NK-92 treated with Interleukin-12 subunit alpha and Interleukin-12 subunit beta, amount 100 ng/mL, for 24 hours (cell line): ENCODE measurements around the gene PNMA8C.
"Not testable (repeated sequence)": the region's sequence is repeated elsewhere in the genome, so short reads cannot be mapped to it uniquely, and the experiment has no call there.

ENCODE experiments used
- DNase-seq: peaks from one replicate; lab custom pipeline; 2025; lab: John Stamatoyannopoulos, UW

The PNMA8C gene

DNA sequence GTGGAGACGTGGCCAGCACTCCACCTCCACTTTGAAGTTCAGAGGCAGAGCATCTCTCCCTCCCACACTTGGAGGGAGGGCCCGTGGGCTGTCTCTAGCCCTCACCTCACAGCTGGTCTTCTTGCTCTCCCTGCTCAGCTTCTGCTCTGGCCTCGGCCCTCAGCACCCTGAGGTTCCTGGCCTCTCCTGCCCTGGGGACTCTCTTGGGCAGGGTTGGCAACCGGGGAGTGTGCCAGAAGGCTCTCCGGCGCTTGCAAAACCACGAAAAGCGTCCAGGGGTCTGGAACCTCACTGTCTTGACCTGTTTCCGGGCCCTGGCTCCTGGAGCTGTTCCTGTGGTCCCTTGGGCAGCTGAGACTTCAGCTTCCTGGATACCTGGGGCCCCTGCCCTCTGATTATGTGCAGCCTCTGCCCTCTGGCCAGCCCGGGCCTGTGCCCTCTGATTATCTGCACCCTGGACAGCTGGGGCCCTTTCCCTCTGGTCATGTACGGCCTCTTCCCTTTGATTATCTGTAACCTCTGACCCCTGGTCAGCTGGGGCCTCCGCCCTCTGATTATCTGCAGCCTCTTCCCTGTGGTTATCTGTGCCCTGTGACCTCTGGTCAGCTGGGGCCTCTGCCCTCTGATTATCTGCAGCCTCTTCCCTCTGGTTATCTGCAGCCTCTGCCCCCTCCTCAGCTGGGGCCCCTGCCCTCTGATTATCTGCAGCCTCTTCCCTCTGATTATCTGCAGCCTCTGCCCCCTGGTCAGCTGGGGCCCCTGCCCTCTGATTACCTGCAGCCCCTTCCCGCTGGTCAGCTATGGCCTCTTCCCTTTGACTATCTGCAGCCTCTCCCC is 17.4 kb downstream of the PNMA8C start:
- no peak for DNase-seq

DNA sequence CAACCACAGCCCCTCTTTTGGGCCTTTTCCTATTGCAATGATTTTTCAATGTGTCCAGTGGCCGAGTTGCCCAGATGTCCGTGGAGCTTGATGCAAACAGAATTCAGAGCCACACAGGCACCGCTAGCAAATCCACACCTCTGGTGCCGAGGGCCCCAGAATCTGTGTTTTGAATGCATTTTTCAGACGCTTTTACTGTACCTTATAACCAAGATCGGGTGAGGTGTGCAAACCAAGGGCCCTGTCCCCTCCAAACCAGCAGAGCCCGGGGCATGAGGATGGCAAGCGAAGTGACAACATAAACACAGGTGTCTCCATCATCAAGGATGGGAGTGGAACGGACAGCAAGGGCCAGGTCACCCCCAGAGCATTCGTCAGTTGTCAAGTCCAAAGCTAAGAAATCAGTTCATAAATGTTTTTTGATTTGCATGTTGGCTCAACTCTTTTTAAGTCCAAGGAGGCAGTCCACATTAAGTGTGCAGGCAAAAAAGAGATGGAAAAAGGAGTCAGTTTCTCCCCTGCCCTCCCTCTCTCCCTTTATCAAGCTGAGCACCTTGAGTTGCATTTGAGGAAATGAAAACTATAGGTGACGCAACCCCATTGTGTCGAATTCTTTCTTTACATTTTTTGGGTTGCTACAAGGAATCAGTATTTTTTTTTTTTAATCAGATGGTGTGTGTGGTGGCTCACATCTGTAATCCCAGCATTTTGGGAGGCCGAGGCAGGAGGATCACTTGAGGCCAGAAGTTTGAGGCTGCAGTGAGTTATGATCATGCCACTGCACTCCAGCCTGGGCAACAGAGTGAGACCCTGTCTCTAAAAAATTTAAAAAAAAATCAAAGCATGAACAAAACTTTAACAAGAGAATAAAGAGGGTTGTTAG is 18.3 kb downstream of the PNMA8C start:
- DNase-seq = no peak

DNA sequence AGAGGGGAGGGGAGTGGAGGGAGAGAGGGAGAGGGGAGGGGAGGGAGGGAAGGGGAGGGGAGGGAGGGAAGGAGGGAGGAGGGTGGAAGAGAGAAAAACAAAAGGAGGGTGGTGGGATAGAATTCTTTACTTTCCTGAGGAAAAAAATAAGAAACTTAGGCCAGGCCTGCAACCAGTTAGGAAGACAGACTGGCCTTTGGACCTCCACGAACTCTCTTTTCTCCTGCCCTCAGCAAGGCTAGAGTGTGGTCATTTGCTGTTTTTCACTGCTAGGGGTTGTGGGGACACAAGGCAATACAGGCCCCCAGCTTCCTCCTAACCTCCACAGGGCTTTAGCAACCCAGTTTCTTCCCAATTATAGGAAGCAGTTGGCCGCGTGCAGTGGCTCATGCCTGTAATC is 19.5 kb downstream of the PNMA8C start:
- no peak for DNase-seq

DNA sequence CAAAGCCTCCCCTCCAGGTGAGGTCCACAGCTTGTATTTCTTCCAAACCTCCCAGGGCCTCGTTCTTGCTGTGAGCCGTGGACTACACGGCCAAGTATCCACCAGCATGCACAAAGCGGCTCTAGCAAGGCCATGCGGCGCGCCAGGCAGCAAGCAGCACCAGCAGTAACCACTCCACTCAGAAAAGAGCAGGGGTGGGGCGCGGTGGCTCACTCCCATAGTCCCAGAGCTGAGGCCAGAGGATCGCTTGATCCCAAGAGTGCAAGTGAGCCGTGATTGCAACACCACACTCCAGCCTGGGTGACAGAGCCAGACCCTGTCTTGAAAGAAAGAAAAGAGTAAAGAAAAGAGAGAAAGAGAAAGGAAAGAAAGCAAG is 20.1 kb downstream of the PNMA8C start:
- DNase-seq = no peak

DNA sequence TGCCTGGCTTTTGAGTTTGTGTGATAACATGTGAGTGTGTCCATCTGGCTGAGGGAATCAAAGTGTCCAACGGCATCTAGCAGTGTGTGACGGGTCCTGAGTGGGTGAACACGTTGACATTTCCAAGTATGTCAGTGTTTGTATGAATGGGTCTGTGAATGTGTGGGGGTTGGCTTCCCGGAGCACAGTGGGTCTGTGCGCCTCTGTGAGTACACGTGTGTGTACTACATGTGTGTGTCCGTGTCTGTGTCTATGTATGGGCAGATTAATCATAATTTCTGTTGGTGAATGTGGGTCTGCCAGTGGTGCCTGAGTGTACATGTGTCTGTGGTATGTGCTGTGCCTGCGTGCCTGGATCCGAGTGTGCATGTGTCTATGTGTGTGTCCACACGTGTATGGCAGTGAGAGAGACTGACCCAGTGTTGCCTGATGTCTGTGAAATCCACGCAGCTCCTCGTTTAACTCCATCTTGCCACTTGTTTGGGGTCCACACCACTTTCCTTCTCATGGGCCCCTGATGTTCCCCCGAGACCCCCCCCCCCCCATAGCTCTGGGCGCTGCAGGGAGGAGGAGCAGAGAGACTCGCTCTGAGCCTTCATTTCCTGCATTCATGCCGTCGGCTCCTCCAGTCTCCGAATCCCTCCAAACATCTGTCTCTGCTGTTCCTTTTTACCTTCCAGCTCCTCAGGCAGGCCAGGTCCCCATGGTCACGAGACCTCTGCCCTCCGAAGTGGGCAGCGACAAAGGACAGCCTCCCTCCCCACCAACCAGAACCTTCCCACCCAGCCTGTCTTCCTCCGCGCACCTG is 20.7 kb downstream of the PNMA8C start:
- no peak for DNase-seq

DNA sequence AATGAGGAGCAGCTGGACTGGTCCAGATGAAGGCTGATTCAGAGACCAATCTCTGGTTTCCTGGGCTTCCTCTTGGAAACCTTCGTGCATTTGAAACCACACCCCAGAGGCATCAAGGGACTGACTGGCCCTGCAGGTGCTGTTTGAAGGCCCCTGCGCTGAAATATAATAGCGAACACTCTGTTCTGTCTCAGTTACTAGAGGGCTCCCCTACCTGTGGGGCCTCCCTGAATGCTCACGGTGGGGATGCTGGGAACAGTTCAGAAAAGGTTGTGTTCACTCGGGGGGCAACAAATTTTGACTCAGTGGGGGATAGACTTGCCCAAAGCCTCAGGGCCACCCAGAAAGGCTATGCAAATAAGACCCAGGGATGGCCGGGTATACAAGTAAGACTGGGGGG is 21.8 kb downstream of the PNMA8C start:
- DNase-seq = no peak

DNA sequence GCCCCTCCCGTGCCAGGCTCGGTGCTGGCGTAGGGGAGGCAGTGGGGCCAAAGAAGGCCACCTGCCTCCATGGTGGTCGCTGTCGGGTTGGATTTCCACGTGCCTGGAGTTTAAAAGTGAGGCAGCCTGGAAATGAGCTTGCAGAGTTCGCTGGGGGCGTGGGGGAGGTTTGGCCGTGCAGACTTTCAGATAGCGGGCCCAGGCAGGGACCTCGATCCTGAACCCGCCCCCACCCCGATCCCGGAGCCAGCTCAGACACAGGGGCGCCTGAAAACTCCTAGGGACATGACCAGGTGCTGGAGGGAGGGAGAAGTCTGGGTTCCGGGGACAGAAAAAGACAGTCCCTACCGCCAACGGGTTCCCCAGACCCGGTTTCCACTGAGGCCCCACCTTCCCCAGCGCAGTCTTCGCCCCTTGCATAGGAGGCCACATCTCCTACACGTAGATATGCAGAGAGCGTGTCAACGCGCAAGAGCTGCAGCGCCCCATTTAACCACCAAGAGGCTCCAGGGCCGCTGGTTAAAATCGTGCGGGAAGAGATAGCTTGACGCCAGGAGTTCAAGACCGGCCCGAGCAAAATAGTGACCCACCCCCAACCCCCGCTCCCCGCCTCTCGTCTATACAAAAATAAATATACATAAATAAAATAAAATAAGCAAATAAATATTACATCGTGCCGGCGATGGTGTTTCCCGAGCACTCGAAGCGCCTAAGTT is 23.8 kb downstream of the PNMA8C start:
- DNase-seq = no peak

DNA sequence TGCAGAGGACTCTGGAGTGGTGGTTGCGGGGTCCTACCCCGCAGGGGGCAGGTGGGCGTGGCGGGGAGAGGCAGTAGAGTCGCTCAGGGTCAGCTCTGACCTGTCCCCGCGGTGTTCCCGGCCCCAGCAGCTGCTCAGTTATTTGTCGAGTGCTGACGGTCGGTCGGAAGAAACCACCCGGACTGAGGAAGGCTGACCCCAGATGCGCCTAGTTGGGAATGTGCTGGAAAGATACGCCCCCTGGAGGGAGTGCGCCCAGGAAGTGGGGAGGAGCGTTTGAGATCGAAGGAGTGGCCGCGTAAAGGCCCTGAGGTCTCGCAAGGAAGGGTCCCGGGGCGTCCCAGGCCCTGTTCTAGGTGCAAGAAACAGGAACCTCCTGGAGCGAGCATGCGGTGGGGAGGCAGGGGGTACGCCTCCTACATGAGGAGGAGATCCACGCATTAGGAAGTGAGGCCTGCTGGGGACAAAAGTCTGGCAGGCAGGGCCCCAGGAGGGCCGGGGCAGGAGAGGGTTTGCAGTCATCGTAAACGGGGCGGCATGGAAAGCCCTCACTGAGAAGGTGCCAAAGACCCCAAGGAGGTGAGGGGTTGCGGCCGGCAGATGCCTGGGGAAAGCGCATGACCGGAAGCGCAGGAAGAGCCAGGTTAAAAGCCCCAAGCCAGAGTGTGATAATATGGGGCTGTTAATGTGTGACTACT is 24.5 kb downstream of the PNMA8C start:
- no peak for DNase-seq

DNA sequence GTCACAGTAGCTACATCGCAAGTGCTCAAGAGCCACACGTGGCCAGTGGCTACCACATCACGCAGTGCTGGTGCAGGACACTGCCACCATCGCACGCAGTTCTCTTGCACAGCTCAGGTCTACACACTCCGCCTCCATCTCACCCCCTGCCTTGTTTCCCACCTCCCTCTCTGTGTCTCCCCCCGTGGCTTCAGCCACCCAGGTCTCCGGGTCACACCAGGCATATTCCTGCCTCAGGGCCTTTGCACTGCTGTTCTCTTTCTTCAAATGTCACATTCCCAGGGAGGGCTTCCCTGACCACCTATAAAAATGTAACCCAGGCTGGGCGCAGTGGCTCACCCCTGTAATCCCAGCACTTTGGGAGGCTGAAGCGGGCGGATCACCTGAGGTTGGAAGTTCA is 26.0 kb downstream of the PNMA8C start:
- DNase-seq = no peak

DNA sequence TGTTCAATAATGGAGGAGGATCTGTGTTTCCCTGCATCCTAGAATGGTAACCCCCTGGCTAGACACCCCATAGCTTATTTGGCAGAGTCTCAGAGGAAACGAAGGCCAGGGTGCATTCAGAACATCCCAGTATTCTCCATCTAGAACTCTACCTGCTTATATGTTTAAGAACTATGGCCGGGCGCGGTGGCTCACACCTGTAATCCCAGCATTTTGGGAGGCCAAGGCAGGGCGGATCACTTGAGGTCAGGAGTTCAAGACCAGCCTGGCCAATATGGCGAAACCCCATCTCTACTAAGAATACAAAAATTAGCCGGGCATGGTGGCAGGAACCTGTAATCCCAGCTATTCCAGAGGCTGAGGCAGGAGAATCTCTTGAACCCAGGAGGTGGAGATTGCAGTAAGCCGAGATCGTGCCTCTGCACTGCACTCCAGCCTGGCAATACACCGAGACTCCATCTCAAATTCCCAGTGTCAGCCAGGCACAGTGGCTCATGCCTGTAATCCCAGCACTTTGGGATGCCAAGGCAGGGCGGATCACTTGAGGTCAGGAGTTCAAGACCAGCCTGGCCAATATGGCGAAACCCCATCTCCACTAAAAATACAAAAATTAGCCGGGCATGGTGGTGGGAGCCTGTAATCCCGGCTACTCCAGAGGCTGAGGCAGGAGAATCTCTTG is 30.8 kb downstream of the PNMA8C start:
- not testable (repeated sequence) for DNase-seq

DNA sequence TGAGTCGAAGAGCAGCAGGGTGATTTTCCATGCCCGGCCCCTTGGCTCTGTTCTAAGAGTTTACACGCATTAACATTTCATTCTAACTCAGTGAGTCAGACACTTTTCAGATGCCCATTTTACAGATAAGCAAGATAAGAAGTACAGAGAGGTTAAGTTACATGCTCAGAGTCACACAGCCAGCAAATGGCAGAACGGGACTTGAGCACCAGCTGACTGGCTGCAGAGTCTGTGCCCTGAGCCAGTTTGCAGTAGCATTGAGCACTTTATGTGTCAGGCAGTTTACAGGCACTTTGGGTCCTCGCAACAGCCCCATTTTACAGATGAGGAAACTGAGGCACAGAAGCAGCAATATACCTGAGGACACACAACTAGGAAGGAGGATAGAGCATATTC is 34.3 kb downstream of the PNMA8C start:
- DNase-seq = no peak

DNA sequence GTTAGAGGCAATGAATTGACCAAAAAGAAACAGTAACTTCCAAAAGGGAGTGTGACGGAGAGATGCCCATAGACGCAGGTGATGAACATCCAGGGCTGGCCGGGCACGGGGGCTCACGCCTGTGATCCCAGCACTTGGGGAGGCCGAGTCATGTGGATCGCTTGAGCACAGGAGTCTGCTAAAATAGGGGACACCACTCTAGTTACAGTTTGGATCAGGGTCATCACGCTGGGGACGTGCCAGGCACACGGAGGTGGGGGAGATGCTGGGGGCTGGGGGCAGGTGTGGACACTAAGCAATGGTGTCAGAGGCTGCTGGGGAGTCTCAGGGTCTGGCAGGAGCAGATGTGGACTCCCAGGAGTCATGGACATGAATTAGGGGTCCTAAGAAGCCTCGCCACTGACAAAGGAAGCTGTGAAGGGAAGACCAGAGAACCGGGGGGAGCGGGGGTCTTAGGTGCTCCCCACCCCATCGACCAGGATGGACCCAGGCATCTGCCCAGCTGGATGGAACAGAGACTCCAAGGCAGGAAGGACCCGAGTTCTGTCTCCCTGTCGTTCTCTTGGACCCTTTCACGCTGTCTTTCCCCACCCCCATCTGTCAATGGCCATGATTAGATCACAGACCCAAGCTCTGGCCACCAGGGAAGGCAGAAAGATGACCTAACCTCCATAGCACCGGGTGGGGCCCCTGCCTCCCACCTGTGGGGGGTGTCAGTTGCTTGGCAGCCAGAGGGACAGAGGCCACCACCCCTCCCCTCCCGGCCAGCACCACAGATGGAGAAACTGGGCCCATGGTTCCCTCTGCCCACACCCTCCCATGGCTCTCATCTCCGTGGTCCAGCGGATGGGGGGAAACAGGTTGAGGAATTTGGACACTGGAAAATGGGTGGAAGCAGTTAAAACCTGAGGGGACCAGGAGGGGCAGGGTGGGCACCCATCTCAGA is 35.0 kb downstream of the PNMA8C start:
- DNase-seq = no peak

DNA sequence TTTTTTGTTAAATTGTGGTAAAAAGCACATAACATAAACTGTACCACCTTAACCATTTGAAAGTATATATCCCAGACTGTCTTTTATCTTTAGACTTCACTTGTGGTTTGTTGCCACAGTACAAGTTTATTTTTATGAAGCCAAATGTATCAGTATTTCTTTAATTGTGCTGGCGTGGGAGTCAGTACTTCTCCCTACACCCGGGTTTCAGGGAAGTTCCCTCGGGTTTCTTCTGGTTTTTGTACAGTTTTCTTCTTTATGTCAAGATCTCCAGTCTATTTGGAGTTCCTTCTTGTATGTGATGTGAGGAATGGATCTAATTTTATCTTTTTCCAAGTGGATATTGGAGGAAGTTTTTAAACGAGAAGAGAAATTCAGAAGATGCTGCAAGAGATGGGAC is 35.9 kb downstream of the PNMA8C start:
- no peak for DNase-seq

DNA sequence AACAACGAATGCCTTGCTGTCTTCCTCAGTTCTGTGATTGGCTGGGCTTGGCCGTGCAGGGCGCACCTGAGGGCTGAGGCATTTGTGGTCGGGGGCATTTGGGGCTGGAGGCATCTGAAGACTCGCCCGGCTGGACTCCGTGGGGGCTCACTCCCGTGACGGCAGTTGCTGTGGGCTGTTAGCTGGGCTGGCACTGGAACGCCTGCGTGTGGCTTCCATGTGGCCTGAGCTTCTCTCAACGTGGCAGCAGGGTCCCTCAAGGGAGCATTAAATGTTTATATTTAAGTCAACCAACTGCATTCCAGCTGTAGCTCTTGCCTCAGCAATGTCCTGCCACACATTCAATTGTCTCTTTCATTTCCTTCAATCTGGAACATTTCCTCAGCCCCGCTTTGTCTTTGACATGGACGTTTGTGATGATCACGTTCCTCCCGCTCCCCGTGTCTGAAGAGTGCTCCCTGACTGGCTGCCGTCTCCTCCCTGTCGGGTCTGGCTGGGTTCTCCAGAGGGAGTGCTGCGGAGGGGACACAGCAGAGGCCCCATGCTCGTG is 36.4 kb downstream of the PNMA8C start:
- DNase-seq = no peak

DNA sequence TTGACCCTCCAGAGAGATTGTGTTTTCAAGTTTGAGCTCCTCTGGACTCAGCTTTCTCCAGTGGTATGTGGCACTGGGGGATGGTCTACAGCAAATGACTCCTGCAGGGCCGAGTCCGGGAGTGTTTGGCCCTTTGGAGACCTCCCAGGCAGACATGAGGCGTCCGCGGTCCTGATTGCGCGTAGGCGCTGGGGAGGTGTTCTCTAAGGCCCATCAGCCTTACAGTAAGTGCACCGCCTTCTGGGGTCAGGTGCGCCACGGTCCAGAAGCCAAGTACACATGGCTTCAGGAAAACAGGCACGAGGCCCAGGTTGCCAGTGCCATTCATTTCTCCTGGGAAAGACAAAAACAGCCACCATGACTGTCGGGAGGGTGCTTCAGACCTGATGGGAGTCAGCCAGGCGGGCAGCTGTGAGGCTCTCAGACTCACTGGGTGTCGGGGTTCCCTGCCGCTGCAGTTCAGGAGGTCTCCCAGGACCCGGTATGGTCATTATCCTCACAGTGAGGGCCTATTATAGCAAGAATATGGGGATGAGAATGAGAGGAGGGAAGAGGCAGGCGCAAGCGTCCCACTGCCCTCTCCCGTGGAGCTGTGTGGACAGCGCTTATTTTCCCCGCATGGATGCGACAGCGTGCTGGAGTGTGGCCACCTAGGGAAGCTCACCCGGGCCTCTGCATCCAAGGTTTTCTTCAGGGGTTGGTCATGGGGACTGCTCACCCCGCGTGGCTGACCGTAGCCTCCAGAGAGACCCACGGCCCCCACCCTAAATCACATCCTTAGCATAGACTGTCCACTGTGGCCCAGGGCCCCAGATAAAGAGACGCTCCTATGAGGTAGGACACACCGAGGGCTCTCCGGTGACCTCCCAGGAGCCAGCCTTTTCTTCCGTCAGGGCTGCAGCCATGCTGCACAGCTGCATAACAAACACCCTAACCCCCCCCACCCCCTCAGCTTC is 37.2 kb downstream of the PNMA8C start:
- no peak for DNase-seq

DNA sequence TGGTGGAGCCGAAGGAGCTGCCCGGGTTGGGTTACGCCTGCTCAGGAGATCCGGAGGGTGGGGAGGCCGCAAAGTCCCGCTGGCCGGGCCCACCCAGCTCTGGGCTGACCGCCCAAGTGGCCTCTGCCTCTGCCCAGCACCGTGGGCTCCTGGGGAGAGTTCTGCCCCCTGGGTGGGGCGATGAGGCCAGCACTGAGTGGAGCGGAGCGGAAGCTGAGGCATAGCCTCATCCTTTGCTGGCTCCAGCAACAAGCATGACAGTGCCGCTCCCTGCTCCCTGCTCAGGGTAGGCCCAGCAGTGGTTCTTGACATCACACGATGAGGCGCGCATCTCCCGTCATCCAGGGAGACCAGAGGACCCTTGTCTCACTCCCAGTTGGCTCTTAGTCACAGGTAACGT is 37.9 kb downstream of the PNMA8C start:
- no peak for DNase-seq

DNA sequence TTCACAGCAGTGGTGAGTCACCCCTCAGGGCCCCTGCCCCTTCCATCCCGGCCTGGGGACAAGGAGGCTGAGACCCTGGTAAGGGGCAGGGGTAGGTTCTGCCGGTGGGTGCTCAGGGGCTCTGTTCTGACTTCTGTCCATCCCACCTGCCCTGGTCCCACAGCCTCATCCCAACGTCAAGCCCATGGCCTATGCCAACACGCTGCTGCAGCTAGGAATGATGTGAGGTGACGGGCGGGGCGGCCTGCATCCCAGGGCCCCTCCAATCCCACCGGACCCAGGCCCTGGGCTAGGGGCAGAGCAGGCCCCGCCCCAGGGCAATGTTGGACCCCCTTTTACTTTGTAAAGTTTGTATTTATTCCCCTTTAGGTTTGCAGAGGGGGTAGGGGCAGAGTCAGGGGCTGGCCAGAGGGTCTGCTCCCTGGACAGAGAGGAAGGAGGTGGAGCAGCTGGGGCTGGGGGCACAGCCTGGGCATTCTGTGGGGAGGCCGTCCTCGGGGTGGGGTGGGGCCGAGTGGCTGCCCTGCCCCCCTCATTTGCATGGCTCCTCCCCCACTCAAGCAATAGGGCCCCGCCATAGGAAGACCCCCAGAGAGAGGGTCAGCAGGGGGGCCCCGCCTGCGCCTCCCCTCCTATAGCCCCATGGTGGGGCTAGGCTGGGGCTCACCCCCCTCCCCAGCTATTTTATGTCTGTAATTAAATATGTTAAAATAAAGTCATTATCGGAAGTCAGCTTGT is 38.4 kb downstream of the PNMA8C start:
- DNase-seq = no peak
